A549 (cell line): ENCODE results near the gene SEC14L3. TPM values are rescaled to one million over a fixed set of nuclear protein-coding genes. Genes with fewer than 3 reads are reported as not detected.

ENCODE experiments used
- ATAC-seq, 2 experiments: fragments of 200-7000 bp in 1 of 2; fragments of >200 bp in 1 of 2; cut with Nextera tagmentation in 1 of 2; cut with Tn5 transposase in 1 of 2; 3 replicates each; pipeline versions ENCODE4 v1.8.0 to v1.9.1; 2018 to 2020; ENCODE audit warnings: mild to moderate bottlenecking in 1 of 2, moderate library complexity in 1 of 2
- CTCF ChIA-PET: fragments of 300-600 bp; sonication (Branson Sonifier 250); formaldehyde crosslinking; extraction: SDS; loops from one replicate; lab custom pipeline; 2021; ENCODE audit warnings: antibody characterized with exemption, inconsistent platforms; lab: Yijun Ruan, JAX
- POLR2A ChIA-PET: fragments of 350-600 bp; formaldehyde crosslinking; extraction: SDS; loops from one replicate; lab custom pipeline; 2021; ENCODE audit warnings: antibody characterized with exemption, inconsistent platforms; lab: Yijun Ruan, JAX
- DNase-seq, 2 experiments: peaks; one replicate each; pipeline versions ENCODE4 v3.0.0 to v3.0.0-alpha.2; 2011 to 2016; ENCODE audit warnings: low read depth in 1 of 2, low spot score in 1 of 2
- FAIRE-seq: peaks from 2 replicates; lab custom pipeline; 2011; peaks lifted over from hg19 to GRCh38; lab: Jason Lieb, UNC
- H3K27ac ChIP-seq, 2 experiments: fragments of >200 bp; sonication (Bioruptor Twin); formaldehyde crosslinking; 3 replicates each; pipeline ENCODE4 v1.5.1; 2016 to 2017
- H3K4me1 ChIP-seq: fragments of >200 bp; sonication (Bioruptor Twin); formaldehyde crosslinking; 3 replicates; pipeline ENCODE4 v1.6.1; 2016
- H3K4me2 ChIP-seq: fragments of >200 bp; sonication (Bioruptor Twin); formaldehyde crosslinking; 3 replicates; pipeline ENCODE4 v1.6.1; 2016
- H3K4me3 ChIP-seq: fragments of >200 bp; sonication (Bioruptor Twin); formaldehyde crosslinking; 3 replicates; pipeline ENCODE4 v1.5.1; 2016
- H3K9me3 ChIP-seq: fragments of >200 bp; sonication (Bioruptor Twin); formaldehyde crosslinking; 3 replicates; pipeline ENCODE4 v1.6.1; 2016
- BHLHE40 ChIP-seq: IDR thresholded peaks from 2 replicates; pipeline ENCODE4 v1.6.1; 2012; ENCODE audit warnings: low read depth, low read length, inconsistent platforms
- CTCF ChIP-seq: fragments of >200 bp; sonication (Bioruptor Twin); formaldehyde crosslinking; IDR thresholded peaks from 3 replicates; pipeline ENCODE4 v1.5.1; 2016
- EHF ChIP-seq: fragments of 250-450 bp; sonication (Bioruptor Pico); IDR thresholded peaks from 2 replicates; pipeline ENCODE4 v1.5.0; 2020; ENCODE audit warnings: mild to moderate bottlenecking
- ELK1 ChIP-seq: fragments of 150-350 bp; IDR thresholded peaks from 2 replicates; pipeline ENCODE4 v1.6.1; 2014; ENCODE audit warnings: low read depth, mild to moderate bottlenecking, low read length
- FOSB ChIP-seq: fragments of 250-450 bp; sonication (Bioruptor Pico); IDR thresholded peaks from 2 replicates; pipeline ENCODE4 v1.5.0; 2020; ENCODE audit warnings: mild to moderate bottlenecking, moderate library complexity
- GATA3 ChIP-seq: IDR thresholded peaks from 2 replicates; pipeline ENCODE4 v1.6.1; 2012; ENCODE audit warnings: borderline replicate concordance
- HEYL ChIP-seq: fragments of 250-450 bp; sonication (Bioruptor Pico); IDR thresholded peaks from 2 replicates; pipeline ENCODE4 v1.8.0; 2021; ENCODE audit warnings: mild to moderate bottlenecking, moderate library complexity
- HOXA7 ChIP-seq: fragments of 250-450 bp; sonication (Bioruptor Pico); IDR thresholded peaks from 2 replicates; pipeline ENCODE4 v1.5.0; 2020; ENCODE audit warnings: mild to moderate bottlenecking, moderate library complexity
- HOXB13 ChIP-seq: fragments of 250-450 bp; sonication (Bioruptor Pico); IDR thresholded peaks from 2 replicates; pipeline ENCODE4 v1.5.0; 2020; ENCODE audit warnings: low read depth, mild to moderate bottlenecking, moderate library complexity
- HOXB5 ChIP-seq: fragments of 250-450 bp; sonication (Bioruptor Pico); IDR thresholded peaks from 2 replicates; pipeline ENCODE4 v1.5.0; 2020; ENCODE audit warnings: mild to moderate bottlenecking, moderate library complexity
- JUN ChIP-seq, 2 experiments: fragments of >200 bp; sonication (Bioruptor Twin); formaldehyde crosslinking; IDR thresholded peaks; 2 replicates in 1 of 2; 3 replicates in 1 of 2; pipeline ENCODE4 v1.6.1; 2016 to 2017
- JUNB ChIP-seq: fragments of >200 bp; sonication (Bioruptor Twin); formaldehyde crosslinking; IDR thresholded peaks from 2 replicates; pipeline ENCODE4 v1.6.1; 2016
- KDM1A ChIP-seq: fragments of 200-600 bp; sonication (generic); IDR thresholded peaks from 2 replicates; pipeline ENCODE4 v1.6.1; 2016; ENCODE audit warnings: low read depth, mild to moderate bottlenecking
- KDM5A ChIP-seq: fragments of 200-600 bp; sonication (generic); IDR thresholded peaks from 2 replicates; pipeline ENCODE4 v1.6.1; 2016; ENCODE audit warnings: antibody characterized with exemption, mild to moderate bottlenecking
- MAFK ChIP-seq: fragments of 450-650 bp; IDR thresholded peaks from 2 replicates; pipeline ENCODE4 v1.6.1; 2014; ENCODE audit not compliant: partially characterized antibody
- MAZ ChIP-seq: fragments of 150-350 bp; IDR thresholded peaks from 2 replicates; pipeline ENCODE4 v1.6.1; 2014; ENCODE audit warnings: antibody characterized with exemption, low read depth, low read length, borderline replicate concordance
- NFE2L2 ChIP-seq: fragments of 150-350 bp; conservative IDR thresholded peaks from 2 replicates; pipeline ENCODE4 v1.6.1; 2014; ENCODE audit warnings: low read length
- PHF8 ChIP-seq: fragments of 200-600 bp; sonication (generic); IDR thresholded peaks from 2 replicates; pipeline ENCODE4 v1.6.1; 2016; ENCODE audit warnings: low read depth, mild to moderate bottlenecking, antibody characterized with exemption, moderate library complexity, borderline replicate concordance
- POLR2A ChIP-seq: IDR thresholded peaks from 2 replicates; pipeline ENCODE4 v1.6.1; 2012; ENCODE audit warnings: mild to moderate bottlenecking, low read length
- POLR2AphosphoS2 ChIP-seq: conservative IDR thresholded peaks from 2 replicates; pipeline ENCODE4 v1.6.1; 2012; ENCODE audit warnings: low read length, improper control_type of control experiment, inconsistent platforms
- RFX5 ChIP-seq: fragments of 450-650 bp; IDR thresholded peaks from 2 replicates; pipeline ENCODE4 v1.7.1; 2014; ENCODE audit warnings: antibody characterized with exemption, mild to moderate bottlenecking, moderate library complexity
- SREBF2 ChIP-seq: fragments of 450-650 bp; IDR thresholded peaks from 2 replicates; pipeline ENCODE4 v1.6.1; 2014; ENCODE audit warnings: mild to moderate bottlenecking, moderate library complexity
- ZC3H11A ChIP-seq: fragments of 450-650 bp; IDR thresholded peaks from 2 replicates; pipeline ENCODE4 v1.6.1; 2014; ENCODE audit warnings: antibody characterized with exemption, mild to moderate bottlenecking
- ZFP36 ChIP-seq: fragments of 450-650 bp; IDR thresholded peaks from 2 replicates; pipeline ENCODE4 v1.6.1; 2014; ENCODE audit warnings: borderline replicate concordance; ENCODE audit not compliant: partially characterized antibody
- ZNF302 ChIP-seq: fragments of 250-450 bp; sonication (Bioruptor Pico); IDR thresholded peaks from 2 replicates; pipeline ENCODE4 v1.9.0; 2021; ENCODE audit warnings: inconsistent platforms, mild to moderate bottlenecking, moderate library complexity
- WGBS: methylation state at CpG from one replicate; pipeline ENCODE4 v1.1.6; 2017; ENCODE audit errors: missing lambda C conversion rate; 5-methylcytosine and 5-hydroxymethylcytosine counted together
- polyA plus RNA-seq, 4 experiments: library from polyadenylated mRNA; depleted of rRNA in 3 of 4; stranded (reverse); fragments of >200 nt; fragmentation: RNase III in 1 of 4; extraction: RNeasy Plus Mini Kit Qiagen cat#74134 plus additional on column Dnase treatment in 1 of 4; gene quantifications; 2 replicates in 3 of 4; 3 replicates in 1 of 4; pipeline ENCODE4 v1.2.3, GENCODE V29; 2011 to 2017
- TF ChIP-seq, protein P1 (sequence below): fragments of 250-450 bp; sonication (Bioruptor Pico); IDR thresholded peaks from 2 replicates; pipeline ENCODE4 v1.5.0; 2020; ENCODE audit warnings: low read depth, mild to moderate bottlenecking, moderate library complexity
- TF ChIP-seq, protein P2 (sequence below): IDR thresholded peaks from 2 replicates; pipeline ENCODE4 v1.6.1; 2012
- TF ChIP-seq, protein P3 (sequence below): fragments of 450-650 bp; IDR thresholded peaks from 2 replicates; pipeline ENCODE4 v1.6.1; 2014; ENCODE audit warnings: antibody characterized with exemption
- TF ChIP-seq, protein P4 (sequence below): fragments of >200 bp; sonication (Bioruptor Twin); formaldehyde crosslinking; IDR thresholded peaks from 3 replicates; pipeline ENCODE4 v1.6.1; 2016

The SEC14L3 gene
- polyA plus RNA-seq, 2 of the 4 experiments (the other 2 are of a cell fraction), result 0.04 TPM; not detected in 1

DNA sequence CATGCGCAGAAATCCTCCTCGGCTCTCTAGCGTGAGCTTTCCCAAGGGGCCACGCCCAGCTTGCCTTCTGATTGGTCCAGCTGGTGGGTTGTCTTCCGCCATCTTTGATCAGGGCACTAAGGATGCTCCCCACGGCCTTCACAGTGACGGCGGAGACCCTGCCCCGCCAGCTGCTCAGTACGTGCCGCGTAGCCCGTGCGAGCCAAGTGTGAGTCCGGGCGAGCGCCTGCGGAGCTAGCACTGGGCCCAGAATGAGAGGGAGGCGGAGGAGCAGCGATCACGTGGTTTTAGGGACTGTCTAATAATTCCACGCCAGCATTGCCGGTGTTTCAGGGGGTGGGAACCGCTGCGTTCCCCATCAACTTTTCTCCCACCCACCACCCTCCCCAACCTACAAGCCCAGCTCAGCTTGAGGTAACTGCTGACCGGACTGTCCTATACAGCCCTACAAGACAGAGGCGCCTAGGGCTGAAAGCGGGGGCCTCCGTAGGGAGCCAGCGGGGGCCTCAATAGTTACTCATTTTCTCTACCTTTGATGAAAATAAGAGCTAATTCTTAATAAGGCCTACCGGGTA is 47.8 kb downstream of the SEC14L3 start:
- POLR2A ChIA-PET, result interaction anchor here (1.0 to 3.1 kb wide), 10 partner anchors 11 to 227 kb away, joined by 3 to 12 read pairs (median 4); partner anchors contain the start of genes CASTOR1, CCDC157, RNF215 and SEC14L2
- FAIRE-seq (no peak), ATAC-seq (peak; percentile 79 to 86), DNase-seq (peak; percentile 95 to 99)
- H3K27ac ChIP-seq, result peak overlapping the region; percentile 97
- peak overlapping the region; percentile 90 for H3K4me2 ChIP-seq
- no peaks in the 10 kb centered on the region for H3K9me3 ChIP-seq
- CTCF ChIA-PET, result interaction anchor here (0.6 to 3.9 kb wide), 11 partner anchors 14 to 178 kb away, joined by 3 to 17 read pairs (median 5); partner anchors contain the start of genes CASTOR1 and RNF215
- TF ChIP-seq, protein P1, sequence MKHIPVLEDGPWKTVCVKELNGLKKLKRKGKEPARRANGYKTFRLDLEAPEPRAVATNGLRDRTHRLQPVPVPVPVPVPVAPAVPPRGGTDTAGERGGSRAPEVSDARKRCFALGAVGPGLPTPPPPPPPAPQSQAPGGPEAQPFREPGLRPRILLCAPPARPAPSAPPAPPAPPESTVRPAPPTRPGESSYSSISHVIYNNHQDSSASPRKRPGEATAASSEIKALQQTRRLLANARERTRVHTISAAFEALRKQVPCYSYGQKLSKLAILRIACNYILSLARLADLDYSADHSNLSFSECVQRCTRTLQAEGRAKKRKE (CRISPR knock-in tag), result no peak
- TF ChIP-seq, protein P2, sequence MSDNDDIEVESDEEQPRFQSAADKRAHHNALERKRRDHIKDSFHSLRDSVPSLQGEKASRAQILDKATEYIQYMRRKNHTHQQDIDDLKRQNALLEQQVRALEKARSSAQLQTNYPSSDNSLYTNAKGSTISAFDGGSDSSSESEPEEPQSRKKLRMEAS, result peak; percentile 84
- TF ChIP-seq HOXA7, result 0 out of 2 replicates have a peak, but pooled peaks have one; percentile 25
- TF ChIP-seq BHLHE40, result peak; percentile 83
- TF ChIP-seq, protein P3, sequence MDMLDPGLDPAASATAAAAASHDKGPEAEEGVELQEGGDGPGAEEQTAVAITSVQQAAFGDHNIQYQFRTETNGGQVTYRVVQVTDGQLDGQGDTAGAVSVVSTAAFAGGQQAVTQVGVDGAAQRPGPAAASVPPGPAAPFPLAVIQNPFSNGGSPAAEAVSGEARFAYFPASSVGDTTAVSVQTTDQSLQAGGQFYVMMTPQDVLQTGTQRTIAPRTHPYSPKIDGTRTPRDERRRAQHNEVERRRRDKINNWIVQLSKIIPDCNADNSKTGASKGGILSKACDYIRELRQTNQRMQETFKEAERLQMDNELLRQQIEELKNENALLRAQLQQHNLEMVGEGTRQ, result peak; percentile 92
- peak; percentile 37; the same call in 1 of the 2 replicates for TF ChIP-seq POLR2A
- peak in 1 of 2 experiments; percentile 69; a peak in 1 of 5 replicates for TF ChIP-seq JUN (IDR thresholded peaks at IDR 0.05)
- TF ChIP-seq MAFK, result no peak
- TF ChIP-seq PHF8, result no peak
- H3K4me3 ChIP-seq, result peak overlapping the region; percentile 68
- H3K4me1 ChIP-seq, result peaks cover 45% of the 10 kb centered on the region
- WGBS, result 7% methylated on average over 23 of the region's 31 CpGs

DNA sequence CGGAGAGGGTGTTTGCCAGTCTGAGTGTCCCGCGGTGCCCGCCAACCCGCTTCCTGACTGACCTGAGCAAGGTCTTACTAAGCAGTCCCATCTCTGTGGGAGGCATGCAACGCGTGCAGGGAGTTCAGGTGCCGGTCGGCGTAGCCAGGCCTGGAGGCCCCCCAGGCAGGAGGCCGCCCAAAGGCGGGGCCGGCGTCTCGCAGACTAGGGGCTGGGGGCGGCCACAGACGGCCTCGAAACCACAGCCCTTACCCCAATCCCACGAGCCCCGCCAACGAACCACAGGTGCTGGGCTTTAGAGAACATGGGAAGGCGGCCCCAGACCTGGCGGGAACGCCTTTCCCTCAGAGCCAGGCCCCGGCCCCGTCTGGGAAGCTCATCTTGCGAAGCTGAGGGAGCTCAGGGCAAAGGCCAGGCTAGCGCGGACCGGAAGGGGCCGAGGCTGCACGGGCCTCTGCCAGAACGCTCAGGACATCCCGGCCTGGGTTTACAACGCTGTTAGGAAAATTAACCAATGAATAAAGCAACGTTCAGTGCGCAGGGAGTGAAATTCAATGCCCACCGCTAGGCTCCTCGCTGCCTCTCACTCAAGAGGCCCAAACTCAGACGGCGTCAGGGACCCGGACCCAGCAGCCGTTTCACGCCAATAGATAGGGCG is 48.4 kb downstream of the SEC14L3 start:
- Histone ChIP-seq H3K9me3 (no peaks in the 10 kb centered on the region), H3K4me2 (peak overlapping the region; percentile 87), H3K27ac (peak overlapping the region; percentile 97), H3K4me3 (peak overlapping the region; percentile 58), H3K4me1 (peaks cover 49% of the 10 kb centered on the region)
- 3% methylated on average over 21 of the region's 45 CpGs for WGBS
- POLR2A ChIA-PET, result interaction anchor here (1.0 to 3.1 kb wide), 11 partner anchors 10 to 227 kb away, joined by 3 to 12 read pairs (median 5); partner anchors contain the start of genes CASTOR1, CCDC157, RNF215 and SEC14L2
- CTCF ChIA-PET, result interaction anchor here (0.8 to 3.9 kb wide), 9 partner anchors 22 to 212 kb away, joined by 3 to 17 read pairs (median 5); partner anchors contain the start of genes CASTOR1, RNF215, SEC14L2 and SLC35E4
- FAIRE-seq, result no peak
- ATAC-seq, result peak; percentile 49 to 61
- DNase-seq, result peak in 1 of 2 experiments; percentile 76
- TF ChIP-seq, protein P2, result peak; percentile 61
- TF ChIP-seq KDM1A, result no peak
- peak; percentile 81; the same call in 1 of the 2 replicates for TF ChIP-seq FOSB
- TF ChIP-seq RFX5, result no peak
- no peak for TF ChIP-seq POLR2AphosphoS2
- TF ChIP-seq EHF (CRISPR knock-in tag), result peak; percentile 54; the same call in 1 of the 2 replicates
- TF ChIP-seq ZNF302 (CRISPR knock-in tag), result 0 out of 2 replicates have a peak, but pooled peaks have one; percentile 27
- peak; percentile 75; the same call in 1 of the 2 replicates for TF ChIP-seq HOXB5 (CRISPR knock-in tag)
- TF ChIP-seq ZFP36, result no peak
- no peak for TF ChIP-seq HEYL (CRISPR knock-in tag)
- no peak for TF ChIP-seq JUNB
- 0 out of 2 replicates have a peak, but pooled peaks have one; percentile 57 for TF ChIP-seq HOXA7
- no peak for TF ChIP-seq MAZ
- TF ChIP-seq SREBF2, result no peak
- peak; percentile 51 for TF ChIP-seq POLR2A
- no peak for TF ChIP-seq ELK1
- TF ChIP-seq CTCF, result no peak
- TF ChIP-seq NFE2L2, result no peak
- TF ChIP-seq KDM5A, result no peak
- TF ChIP-seq ZC3H11A, result no peak
- TF ChIP-seq GATA3, result peak; percentile 39; the same call in 1 of the 2 replicates
- TF ChIP-seq, protein P4, sequence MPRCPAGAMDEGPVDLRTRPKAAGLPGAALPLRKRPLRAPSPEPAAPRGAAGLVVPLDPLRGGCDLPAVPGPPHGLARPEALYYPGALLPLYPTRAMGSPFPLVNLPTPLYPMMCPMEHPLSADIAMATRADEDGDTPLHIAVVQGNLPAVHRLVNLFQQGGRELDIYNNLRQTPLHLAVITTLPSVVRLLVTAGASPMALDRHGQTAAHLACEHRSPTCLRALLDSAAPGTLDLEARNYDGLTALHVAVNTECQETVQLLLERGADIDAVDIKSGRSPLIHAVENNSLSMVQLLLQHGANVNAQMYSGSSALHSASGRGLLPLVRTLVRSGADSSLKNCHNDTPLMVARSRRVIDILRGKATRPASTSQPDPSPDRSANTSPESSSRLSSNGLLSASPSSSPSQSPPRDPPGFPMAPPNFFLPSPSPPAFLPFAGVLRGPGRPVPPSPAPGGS, result no peak; the same call in 2 of the 3 replicates
- no peak for TF ChIP-seq BHLHE40
- TF ChIP-seq HOXB13 (CRISPR knock-in tag), result 0 out of 2 replicates have a peak, but pooled peaks have one; percentile 40
